ENCODE measurements around the gene SESN2. TPM values are rescaled to one million over a fixed set of nuclear protein-coding genes. Genes with fewer than 3 reads are reported as not detected.
"Not testable (repeated sequence)": the region's sequence is repeated elsewhere in the genome, so short reads cannot be mapped to it uniquely, and the experiment has no call there.

The SESN2 gene
- total RNA-seq, 1 experiment from 2014 or later: 7.9 TPM

DNA sequence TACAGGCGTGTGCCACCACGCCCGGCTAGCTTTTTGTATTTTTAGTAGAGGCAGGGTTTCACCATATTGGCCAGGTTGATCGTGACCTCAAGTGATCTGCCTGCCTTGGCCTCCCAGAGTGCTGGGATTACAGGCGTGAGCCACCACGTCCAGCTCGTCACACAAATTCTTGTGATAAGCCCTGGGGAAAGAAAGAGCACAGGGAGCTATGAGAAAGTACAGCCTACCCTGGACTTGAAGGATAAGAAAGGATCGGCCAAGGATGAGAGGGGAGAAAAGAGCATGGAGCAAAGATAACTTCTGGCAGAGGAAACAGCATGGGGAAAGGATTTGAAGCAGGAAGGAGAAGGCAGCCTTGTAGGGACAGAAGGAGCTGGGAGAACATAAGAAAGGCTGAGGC, 29.2 kb downstream of the SESN2 start:
- DNase-seq (ENCODE audit: low read depth): no peak

GRCh38 chr1:28290851-28291250, 31.5 kb downstream of the SESN2 start:
- DNase-seq (ENCODE audit: low read depth): no peak

GRCh38 chr1:28291711-28292110, 32.4 kb downstream of the SESN2 start:
- DNase-seq (ENCODE audit: low read depth): no peak

GRCh38 chr1:28295936-28296335, 36.6 kb downstream of the SESN2 start:
- DNase-seq (ENCODE audit: low read depth): no peak

GRCh38 chr1:28296401-28297261, 37.3 kb downstream of the SESN2 start:
- DNase-seq (ENCODE audit: low read depth): peak; percentile 73

- DNase-seq (ENCODE audit: low read depth): no peak
These were observed 38.5 kb downstream of the SESN2 start for GRCh38 chr1:28297826-28298225.

DNA sequence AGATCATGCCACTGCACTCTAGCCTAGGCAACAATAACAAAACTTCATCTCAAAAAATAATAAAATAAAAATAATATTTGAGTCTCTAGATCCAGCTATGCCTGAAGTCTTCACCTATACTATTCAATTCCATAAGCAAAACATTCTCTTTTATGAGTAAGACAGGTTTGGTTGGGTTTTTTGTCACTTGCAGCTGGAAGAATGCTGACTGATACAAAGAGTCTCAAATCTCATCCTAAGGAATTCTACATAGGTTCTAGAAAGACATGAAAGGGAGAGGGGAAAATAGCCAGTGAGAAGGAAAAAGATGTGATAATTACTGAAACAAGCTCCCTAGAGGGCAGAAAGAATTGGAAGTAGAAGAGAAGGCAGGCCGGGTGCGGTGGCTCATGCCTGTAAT, 39.1 kb downstream of the SESN2 start:
- DNase-seq (ENCODE audit: low read depth): no peak

GRCh38 chr1:28301368-28302174, 42.3 kb downstream of the SESN2 start:
- peak; percentile 87 for DNase-seq (ENCODE audit: low read depth)

DNA sequence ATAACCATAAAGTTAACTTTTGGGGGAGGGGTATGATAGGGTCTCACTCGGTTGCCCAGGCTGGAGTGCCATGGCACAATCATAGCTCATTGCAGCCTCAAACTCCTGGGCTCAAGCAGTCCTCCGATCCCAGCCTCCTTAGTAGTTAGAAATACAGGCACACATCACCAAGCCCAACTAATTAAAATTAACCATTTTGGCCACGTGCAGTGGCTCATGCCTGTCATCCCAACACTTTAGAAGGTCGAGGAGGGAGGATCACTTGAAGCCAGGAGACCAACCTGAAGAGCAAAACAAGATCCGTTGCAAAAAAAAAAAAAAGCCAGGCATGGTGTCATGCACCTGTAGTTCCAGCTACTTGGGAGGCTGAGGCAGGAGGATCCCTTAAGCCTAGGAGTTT, 42.9 kb downstream of the SESN2 start:
- no peak for DNase-seq (ENCODE audit: low read depth)

DNA sequence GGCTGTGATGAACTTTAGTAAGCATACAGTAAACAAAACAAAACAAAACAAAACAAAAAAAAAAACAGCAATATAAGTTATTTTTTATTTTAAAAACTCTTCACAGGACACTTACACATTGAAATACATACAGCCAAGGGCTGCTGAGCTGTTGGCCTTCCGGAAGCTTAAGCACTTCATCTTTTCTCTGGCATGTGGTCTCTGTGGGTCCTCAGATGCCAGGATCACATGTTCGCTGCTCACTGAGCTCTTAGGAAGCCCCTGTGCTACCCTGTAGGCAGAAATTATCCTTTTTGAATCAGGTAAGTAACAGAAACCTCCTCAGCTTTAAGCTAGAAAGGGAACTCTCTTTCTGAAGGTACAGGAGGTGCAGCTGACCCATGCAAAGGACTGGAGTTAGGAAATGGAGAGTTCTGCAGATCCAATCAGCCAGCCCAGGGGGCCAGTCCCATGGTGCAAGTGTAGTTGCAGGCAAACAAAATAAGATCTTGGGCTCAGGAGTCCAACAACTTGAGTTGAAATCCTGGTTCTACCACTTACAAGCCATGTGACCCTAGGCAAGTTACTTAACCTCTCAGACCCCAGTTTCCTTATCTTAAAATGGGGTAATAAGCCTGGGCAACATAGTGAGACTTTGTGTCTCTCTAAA, 47.1 kb downstream of the SESN2 start:
- no peak for DNase-seq (ENCODE audit: low read depth)

DNA sequence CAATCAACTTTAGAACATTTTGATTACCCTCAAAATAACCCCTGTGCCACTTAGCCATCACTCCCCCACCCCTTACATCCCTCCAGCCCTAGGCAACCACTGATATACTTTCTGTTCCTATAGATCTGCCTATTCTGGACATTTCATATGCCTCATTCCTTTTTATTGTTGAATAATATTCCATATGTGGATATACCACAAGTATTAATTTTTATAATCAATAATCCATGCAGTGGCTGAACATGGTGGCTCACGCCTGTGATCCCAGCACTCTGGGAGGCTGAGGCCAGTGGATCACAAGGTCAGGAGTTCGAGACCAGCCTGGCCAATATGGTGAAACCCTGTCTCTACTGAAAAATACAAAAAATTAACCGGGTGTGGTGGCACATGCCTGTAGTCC, 49.4 kb downstream of the SESN2 start:
- DNase-seq (ENCODE audit: low read depth): no peak

DNA sequence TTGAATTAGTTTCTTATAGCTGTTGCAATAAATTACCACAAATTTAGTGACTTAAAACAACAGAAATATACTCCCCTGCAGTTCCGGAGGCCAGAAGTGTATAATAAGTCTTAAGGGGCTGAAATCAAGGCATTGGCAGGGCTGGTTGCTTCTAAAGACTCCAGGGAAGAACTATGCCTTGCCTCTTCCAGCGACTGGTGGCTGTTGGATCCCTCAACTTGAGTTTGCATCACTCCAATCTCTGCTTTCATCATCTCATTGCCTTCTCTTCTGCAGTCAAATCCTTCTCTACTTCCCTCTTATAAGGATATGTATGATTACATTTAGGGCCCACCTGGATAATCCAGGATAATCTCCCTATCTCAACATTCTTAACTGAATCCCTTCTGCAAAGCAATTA, 50.4 kb downstream of the SESN2 start:
- DNase-seq (ENCODE audit: low read depth): no peak

DNA sequence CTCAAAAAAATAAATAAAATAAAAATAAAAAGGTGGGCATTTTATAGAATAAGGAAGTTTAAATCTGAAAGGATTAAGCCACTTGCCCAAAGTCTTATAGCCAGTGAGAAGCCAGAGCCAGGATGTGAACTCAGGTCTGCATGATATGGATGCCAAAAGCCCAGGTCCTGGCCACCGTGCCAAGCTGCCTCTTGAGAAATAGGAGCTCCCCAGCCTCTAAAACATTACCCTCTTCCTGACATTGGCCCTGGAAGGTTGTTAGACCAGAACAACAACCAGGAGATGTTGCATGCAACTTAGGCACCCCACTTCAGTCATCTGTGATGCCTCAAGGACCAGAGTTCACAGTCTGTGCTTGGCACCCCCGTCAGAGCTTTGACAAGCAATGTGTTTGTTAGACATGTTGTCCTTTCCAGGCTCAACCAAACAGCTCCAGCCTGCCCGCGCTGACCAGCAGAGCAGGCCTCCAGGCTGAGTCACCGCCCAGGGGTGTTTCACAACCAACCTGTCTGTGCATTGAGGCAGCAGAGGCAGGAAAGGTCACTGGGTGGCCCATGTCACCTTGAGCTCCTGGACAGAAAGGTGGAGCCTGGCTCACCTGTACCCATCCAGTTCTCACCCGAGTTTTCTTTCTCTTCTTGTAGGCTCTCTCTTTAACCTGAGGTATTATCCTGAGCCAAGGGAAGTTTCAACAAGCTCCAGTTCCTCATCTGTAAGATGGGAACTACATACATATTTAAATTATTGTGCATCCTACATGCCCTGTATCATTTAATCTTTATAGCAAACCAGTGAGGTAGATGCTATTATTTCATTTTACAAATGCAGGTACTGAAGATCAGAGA, 54.6 kb downstream of the SESN2 start:
- peak; percentile 82 for DNase-seq (ENCODE audit: low read depth)

DNA sequence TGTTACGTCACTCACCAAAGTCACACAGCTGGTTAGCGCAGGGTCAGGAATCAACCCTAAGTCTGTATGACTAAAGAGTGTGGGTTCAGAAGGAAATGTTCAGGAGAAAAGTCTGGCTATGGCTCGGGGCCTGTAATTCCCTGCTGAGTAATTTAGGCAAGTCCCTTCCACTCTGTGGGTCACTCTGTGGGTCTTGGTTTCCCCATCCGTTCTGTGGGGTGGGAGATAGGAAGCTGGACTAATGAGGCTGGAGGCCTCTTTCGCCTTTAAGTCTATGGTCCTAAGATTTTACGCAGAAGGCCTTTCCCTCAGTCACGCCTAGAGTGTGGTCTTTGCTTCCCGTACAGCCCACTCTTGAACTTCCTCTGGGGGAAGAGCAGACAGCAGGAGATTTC, 55.2 kb downstream of the SESN2 start:
- peak; percentile 8 for DNase-seq (ENCODE audit: low read depth)

DNA sequence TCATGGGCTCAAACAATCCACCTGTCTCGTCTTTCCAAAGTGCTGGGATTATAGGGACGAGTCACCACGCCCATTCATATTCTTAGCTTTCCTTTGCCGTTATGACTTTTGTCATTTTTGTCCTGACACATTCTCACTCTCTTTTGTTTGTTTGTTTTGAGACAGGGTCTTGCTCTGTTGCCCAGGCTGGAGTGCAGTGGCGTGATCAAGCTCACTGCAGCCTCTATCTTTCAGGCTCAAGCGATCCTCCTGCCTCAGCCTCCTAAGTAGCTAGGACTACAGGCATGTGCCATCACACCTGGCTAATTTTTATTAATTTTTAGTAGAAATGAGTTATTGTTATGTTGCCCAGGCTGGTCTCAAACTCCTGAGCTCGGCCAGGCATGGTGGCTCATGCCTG, 57.7 kb downstream of the SESN2 start:
- DNase-seq (ENCODE audit: low read depth): no peak

DNA sequence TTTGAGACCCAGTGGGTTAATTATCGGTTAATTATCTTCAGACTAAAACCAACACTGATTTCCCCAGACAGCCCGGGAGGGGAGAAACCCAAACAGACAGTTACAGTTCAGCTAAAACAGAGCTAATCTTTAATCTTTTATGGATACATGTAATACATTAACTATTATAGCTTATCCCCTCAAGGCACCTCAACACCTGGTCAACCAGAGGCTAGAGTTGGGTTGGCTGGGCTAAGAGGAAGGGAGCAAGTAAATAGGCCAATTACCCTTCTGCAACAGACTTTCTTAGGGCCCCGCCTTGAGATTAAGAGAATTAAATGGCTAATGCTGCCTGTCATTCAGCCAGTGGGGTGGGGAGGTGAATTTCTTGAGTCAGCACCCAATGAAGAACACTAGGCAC, 62.9 kb downstream of the SESN2 start:
- DNase-seq (ENCODE audit: low read depth): no peak

GRCh38 chr1:28323720-28324119, 64.4 kb downstream of the SESN2 start:
- DNase-seq (ENCODE audit: low read depth): no peak

DNA sequence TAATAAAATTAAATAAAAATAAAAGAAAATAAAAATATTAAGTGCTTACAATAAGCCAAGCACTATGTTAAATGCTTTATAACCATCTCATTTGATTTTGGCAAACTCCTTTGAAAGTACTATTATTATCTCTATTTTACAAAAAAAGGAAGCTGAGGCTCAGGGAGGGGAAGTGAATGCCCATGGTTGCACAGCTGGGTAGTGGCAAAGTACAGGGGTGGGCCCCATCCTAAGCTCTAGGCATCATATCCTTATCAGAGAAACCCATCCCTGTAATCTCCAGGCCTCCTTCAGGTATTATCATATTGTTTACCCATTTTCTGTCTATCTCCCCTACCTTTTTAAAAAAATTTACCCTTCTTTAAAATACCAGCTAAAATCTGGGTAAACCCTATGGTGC, 67.2 kb downstream of the SESN2 start:
- no peak for DNase-seq (ENCODE audit: low read depth)

DNA sequence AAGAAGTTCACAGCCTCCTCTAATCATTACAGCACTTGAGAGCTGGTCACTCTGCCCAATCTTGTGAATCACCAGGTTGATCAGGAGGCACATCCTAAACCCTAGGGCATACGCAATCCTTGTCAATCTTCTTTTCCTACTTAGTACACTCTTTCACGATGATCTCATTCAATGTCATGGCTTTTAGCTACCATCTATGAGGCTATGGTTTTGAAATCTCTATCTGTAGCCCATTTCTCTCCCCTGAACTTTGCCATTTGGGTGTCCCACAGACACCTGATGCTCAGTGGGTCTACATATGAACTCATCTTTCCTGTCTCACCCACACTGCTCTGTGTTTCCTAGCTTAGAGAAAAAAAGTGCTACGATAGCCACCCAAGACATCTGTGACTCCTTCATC, 67.7 kb downstream of the SESN2 start:
- DNase-seq (ENCODE audit: low read depth): peak; percentile 34

- DNase-seq (ENCODE audit: low read depth): not testable (repeated sequence)
These were observed 68.1 kb downstream of the SESN2 start for GRCh38 chr1:28327431-28327830.

DNA sequence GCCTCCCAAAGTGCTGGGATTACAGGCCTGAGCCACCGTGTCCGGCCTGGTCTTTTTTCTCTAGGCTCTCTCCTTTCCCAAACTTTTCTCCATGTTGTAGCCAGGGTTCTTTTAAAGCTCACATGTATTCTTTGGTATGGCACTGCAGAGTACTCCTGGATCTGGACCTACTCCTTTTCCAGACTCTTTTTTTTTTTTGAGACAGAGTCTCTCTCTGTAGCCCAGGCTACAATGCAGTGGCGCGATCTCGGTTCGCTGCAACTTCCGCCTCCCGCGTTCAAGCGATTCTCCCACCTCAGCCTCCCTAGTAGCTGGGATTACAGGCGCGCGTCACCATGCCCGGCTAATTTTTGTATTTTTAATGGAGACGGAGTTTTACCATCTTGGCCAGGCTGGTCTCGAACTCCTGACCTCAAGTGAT, 68.9 kb downstream of the SESN2 start:
- no peak for DNase-seq (ENCODE audit: low read depth)

Data from M059J (cell line).